ENCODE measurements around the gene SLC22A3. TPM values are rescaled to one million over a fixed set of nuclear protein-coding genes. Genes with fewer than 3 reads are reported as not detected.
"Not testable (repeated sequence)": the region's sequence is repeated elsewhere in the genome, so short reads cannot be mapped to it uniquely, and the experiment has no call there.

The SLC22A3 gene
- total RNA-seq, 2 experiments from 2014 or later = not detected

- no peak for DNase-seq
- Mint-ChIP-seq H3K27ac (no peak overlapping the region), H3K9me3 (no peaks in the 10 kb centered on the region), H3K36me3 (no peaks in the 10 kb centered on the region), H3K4me3 (no peak overlapping the region), H3K27me3 (peaks cover 2% of the 10 kb centered on the region), H3K4me1 (ENCODE audit: low read depth) (no peaks in the 10 kb centered on the region)
- CTCF ChIA-PET = no interaction called here
- POLR2A ChIA-PET = no interaction called here
- intact Hi-C loops (cut with micrococcal nuclease) = no loop called here
Observed at GRCh38 chr6:160363016-160363996, 15.1 kb downstream of the SLC22A3 start.

GRCh38 chr6:160365117-160365516, 16.9 kb downstream of the SLC22A3 start:
- intact Hi-C loops (cut with micrococcal nuclease) = no loop called here
- CTCF ChIA-PET = no interaction called here
- no peaks in the 10 kb centered on the region for H3K36me3 Mint-ChIP-seq

GRCh38 chr6:160367798-160368547, 19.8 kb downstream of the SLC22A3 start:
- ChIA-PET POLR2A (no interaction called here), CTCF (no interaction called here)
- intact Hi-C loops (cut with micrococcal nuclease) = no loop called here
- DNase-seq = no peak
- H3K27ac Mint-ChIP-seq = no peak overlapping the region
- no peaks in the 10 kb centered on the region for H3K4me1 Mint-ChIP-seq (ENCODE audit: low read depth)
- H3K9me3 Mint-ChIP-seq = peaks cover 5% of the 10 kb centered on the region
- H3K4me3 Mint-ChIP-seq = no peak overlapping the region
- no peaks in the 10 kb centered on the region for H3K27me3 Mint-ChIP-seq
- H3K36me3 Mint-ChIP-seq = no peaks in the 10 kb centered on the region

More at GRCh38 chr6:160365117-160365516, 16.9 kb downstream of the SLC22A3 start:
- H3K4me3 Mint-ChIP-seq = no peak overlapping the region
- H3K27me3 Mint-ChIP-seq = peaks cover 2% of the 10 kb centered on the region
- POLR2A ChIA-PET = no interaction called here
- H3K4me1 Mint-ChIP-seq (ENCODE audit: low read depth) = no peaks in the 10 kb centered on the region
- H3K9me3 Mint-ChIP-seq = peaks cover 3% of the 10 kb centered on the region
- H3K27ac Mint-ChIP-seq = no peak overlapping the region
- DNase-seq = no peak

DNA sequence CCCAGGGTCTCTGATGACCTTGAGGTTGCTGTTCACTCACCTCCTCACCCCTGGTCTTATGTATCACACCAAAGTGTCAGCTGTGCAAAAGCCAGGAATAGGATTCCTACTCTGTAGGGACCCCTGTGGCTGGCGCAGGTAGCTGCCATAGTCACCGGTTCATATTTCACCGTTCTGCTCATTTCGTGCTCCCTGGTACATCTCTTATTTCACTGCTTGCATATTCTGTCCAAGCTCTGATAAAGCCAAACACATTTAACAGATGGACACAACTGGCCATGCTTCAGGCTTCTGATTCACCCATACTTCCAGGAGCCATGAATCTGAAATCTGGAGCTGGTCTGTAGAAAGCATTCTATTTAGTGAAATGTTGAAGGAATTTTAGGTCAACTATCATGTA, 20.5 kb downstream of the SLC22A3 start:
- no peak for DNase-seq
- intact Hi-C loops (cut with micrococcal nuclease) = no loop called here
- H3K27ac Mint-ChIP-seq = no peak overlapping the region
- CTCF ChIA-PET = no interaction called here
- H3K4me3 Mint-ChIP-seq = no peak overlapping the region
- no peaks in the 10 kb centered on the region for H3K27me3 Mint-ChIP-seq
- peaks cover 5% of the 10 kb centered on the region for H3K9me3 Mint-ChIP-seq
- POLR2A ChIA-PET = no interaction called here
- no peaks in the 10 kb centered on the region for H3K36me3 Mint-ChIP-seq
- H3K4me1 Mint-ChIP-seq (ENCODE audit: low read depth) = no peaks in the 10 kb centered on the region

- H3K4me1 Mint-ChIP-seq (ENCODE audit: low read depth); H3K27me3 Mint-ChIP-seq; POLR2A ChIA-PET; intact Hi-C loops (cut with micrococcal nuclease); H3K4me3 Mint-ChIP-seq; H3K27ac Mint-ChIP-seq; DNase-seq; CTCF ChIA-PET; H3K9me3 Mint-ChIP-seq; H3K36me3 Mint-ChIP-seq: not testable (repeated sequence)
Observed at GRCh38 chr6:160373601-160374000, 25.4 kb downstream of the SLC22A3 start.

GRCh38 chr6:160374836-160375560, 26.8 kb downstream of the SLC22A3 start:
- Mint-ChIP-seq H3K4me1 (ENCODE audit: low read depth) (no peaks in the 10 kb centered on the region), H3K9me3 (peaks cover 4% of the 10 kb centered on the region), H3K36me3 (no peaks in the 10 kb centered on the region), H3K27me3 (peaks cover 5% of the 10 kb centered on the region), H3K27ac (no peak overlapping the region), H3K4me3 (no peak overlapping the region)
- intact Hi-C loops (cut with micrococcal nuclease) = no loop called here
- CTCF ChIA-PET = no interaction called here
- POLR2A ChIA-PET = no interaction called here
- DNase-seq = no peak

- Mint-ChIP-seq H3K4me1 (ENCODE audit: low read depth) (no peaks in the 10 kb centered on the region), H3K27ac (no peak overlapping the region), H3K9me3 (no peaks in the 10 kb centered on the region), H3K36me3 (no peaks in the 10 kb centered on the region), H3K27me3 (peaks cover 5% of the 10 kb centered on the region), H3K4me3 (no peak overlapping the region)
- POLR2A ChIA-PET = no interaction called here
- no peak for DNase-seq
- intact Hi-C loops (cut with micrococcal nuclease) = no loop called here
- CTCF ChIA-PET = no interaction called here
Observed at GRCh38 chr6:160375561-160375949, 27.4 kb downstream of the SLC22A3 start.

DNA sequence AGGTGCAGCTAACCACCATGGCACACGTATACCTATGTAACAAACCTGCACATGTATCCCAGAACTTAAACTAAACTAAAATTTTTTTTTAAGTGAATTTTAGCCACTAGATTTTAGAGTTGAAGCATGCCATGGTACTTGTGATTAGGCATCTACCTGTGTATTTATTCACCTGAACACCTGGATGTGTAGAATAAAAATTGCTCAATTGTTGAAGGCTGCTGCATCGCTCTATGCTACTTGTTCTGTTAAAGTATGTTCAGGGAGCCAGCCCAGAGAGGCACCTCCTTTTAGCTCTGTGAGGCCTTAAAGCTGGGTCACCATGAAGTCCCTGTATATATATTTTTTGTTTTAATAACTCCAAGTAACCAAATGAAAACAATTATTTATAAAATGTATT, 28.3 kb downstream of the SLC22A3 start:
- ChIA-PET CTCF (no interaction called here), POLR2A (no interaction called here)
- Mint-ChIP-seq H3K4me1 (ENCODE audit: low read depth) (no peaks in the 10 kb centered on the region), H3K36me3 (no peaks in the 10 kb centered on the region), H3K4me3 (no peak overlapping the region), H3K27ac (no peak overlapping the region), H3K9me3 (no peaks in the 10 kb centered on the region), H3K27me3 (peaks cover 5% of the 10 kb centered on the region)
- no peak for DNase-seq
- intact Hi-C loops (cut with micrococcal nuclease) = no loop called here

DNA sequence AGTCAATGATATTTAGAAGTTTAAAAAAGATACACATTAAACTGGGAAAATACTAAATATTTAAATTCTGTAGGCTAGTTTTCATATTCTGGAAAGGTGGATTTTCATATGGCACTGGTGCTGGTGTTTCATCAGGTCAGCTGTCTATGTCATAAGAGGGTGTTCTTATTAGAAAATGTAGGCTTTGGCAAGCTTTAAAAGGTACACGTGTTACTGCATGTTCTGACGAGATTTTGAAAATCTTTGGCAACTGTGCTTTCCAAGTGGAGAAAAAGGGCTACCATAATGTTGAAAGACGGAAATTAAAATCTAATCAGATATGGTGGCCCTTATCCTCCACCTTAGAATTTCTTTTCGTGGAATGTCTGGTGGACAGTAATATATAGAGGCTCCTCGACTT, 30.0 kb downstream of the SLC22A3 start:
- intact Hi-C loops (cut with micrococcal nuclease) = no loop called here
- peaks cover 12% of the 10 kb centered on the region for H3K9me3 Mint-ChIP-seq
- no peak overlapping the region for H3K4me3 Mint-ChIP-seq
- ChIA-PET CTCF (no interaction called here), POLR2A (no interaction called here)
- no peak overlapping the region for H3K27ac Mint-ChIP-seq
- H3K36me3 Mint-ChIP-seq = peaks cover 4% of the 10 kb centered on the region
- H3K27me3 Mint-ChIP-seq = peaks cover 5% of the 10 kb centered on the region
- H3K4me1 Mint-ChIP-seq (ENCODE audit: low read depth) = no peaks in the 10 kb centered on the region
- DNase-seq = no peak

GRCh38 chr6:160378882-160379281, 30.7 kb downstream of the SLC22A3 start:
- H3K4me3 Mint-ChIP-seq = no peak overlapping the region
- POLR2A ChIA-PET = no interaction called here
- H3K27ac Mint-ChIP-seq = no peak overlapping the region
- H3K4me1 Mint-ChIP-seq (ENCODE audit: low read depth) = no peaks in the 10 kb centered on the region
- no peak for DNase-seq
- CTCF ChIA-PET = no interaction called here
- H3K27me3 Mint-ChIP-seq = peaks cover 5% of the 10 kb centered on the region
- intact Hi-C loops (cut with micrococcal nuclease) = no loop called here
- peaks cover 14% of the 10 kb centered on the region for H3K9me3 Mint-ChIP-seq
- H3K36me3 Mint-ChIP-seq = peaks cover 5% of the 10 kb centered on the region

- Mint-ChIP-seq H3K4me1 (ENCODE audit: low read depth) (no peaks in the 10 kb centered on the region), H3K27ac (no peak overlapping the region), H3K4me3 (no peak overlapping the region), H3K36me3 (peaks cover 5% of the 10 kb centered on the region), H3K9me3 (peaks cover 14% of the 10 kb centered on the region), H3K27me3 (peaks cover 5% of the 10 kb centered on the region)
- intact Hi-C loops (cut with micrococcal nuclease) = no loop called here
- no peak for DNase-seq
- POLR2A ChIA-PET = no interaction called here
- CTCF ChIA-PET = no interaction called here
Observed at GRCh38 chr6:160379466-160379865, 31.3 kb downstream of the SLC22A3 start.

DNA sequence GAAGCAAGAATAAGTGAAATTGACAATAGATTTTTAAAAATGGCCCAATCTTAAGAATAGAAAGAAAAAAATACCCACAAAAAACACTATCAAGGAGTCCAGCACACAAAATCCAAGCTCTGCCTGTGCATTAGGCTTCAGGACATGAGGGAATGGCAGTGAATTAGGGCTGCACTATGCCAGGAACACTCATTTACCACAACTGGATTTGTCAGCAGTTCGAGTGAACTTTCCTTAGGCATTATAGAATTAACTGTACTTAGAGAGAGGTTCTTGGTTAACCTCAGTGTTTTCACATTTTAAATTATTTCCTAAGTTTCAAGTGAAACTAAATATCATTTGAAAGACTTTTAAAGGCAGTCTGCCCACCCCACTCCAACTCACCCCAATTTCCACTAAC, 34.8 kb downstream of the SLC22A3 start:
- POLR2A ChIA-PET = no interaction called here
- H3K27me3 Mint-ChIP-seq = peaks cover 8% of the 10 kb centered on the region
- DNase-seq = no peak
- no peak overlapping the region for H3K27ac Mint-ChIP-seq
- peaks cover 14% of the 10 kb centered on the region for H3K9me3 Mint-ChIP-seq
- H3K4me1 Mint-ChIP-seq (ENCODE audit: low read depth) = no peaks in the 10 kb centered on the region
- H3K36me3 Mint-ChIP-seq = peaks cover 5% of the 10 kb centered on the region
- no peak overlapping the region for H3K4me3 Mint-ChIP-seq
- intact Hi-C loops (cut with micrococcal nuclease) = no loop called here
- CTCF ChIA-PET = no interaction called here

Measured in activated CD4-positive, alpha-beta memory T cell treated with anti-CD3 and anti-CD28 coated beads for 36 hours (primary cell).